Motor neuron (in vitro differentiated cells): ENCODE measurements around the gene TOX4. TPM values are rescaled to one million over a fixed set of nuclear protein-coding genes. Genes with fewer than 3 reads are reported as not detected.
"Not testable (repeated sequence)": the region's sequence is repeated elsewhere in the genome, so short reads cannot be mapped to it uniquely, and the experiment has no call there.

Experiments used
- ATAC-seq, 8 experiments: fragments of 200-7000 bp; cut with Tn5 transposase; replicated peaks in 6 of 8; 2 replicates each; pipeline ENCODE4 v1.8.0; 2021; ENCODE audit warnings: mild to moderate bottlenecking in 8 of 8, moderate library complexity in 8 of 8
- H3K27ac ChIP-seq, 2 donors: fragments of 250-450 bp; sonication (Bioruptor Pico); 2 replicates each; pipeline ENCODE4 v1.9.0; 2021; ENCODE audit warnings: antibody characterized with exemption in 2 of 2, mild to moderate bottlenecking in 2 of 2, moderate library complexity in 1 of 2
- H3K4me1 ChIP-seq, 2 donors: fragments of 250-450 bp; sonication (Bioruptor Pico); replicated peaks in 1 of 2; 2 replicates each; pipeline ENCODE4 v1.6.1; 2021; ENCODE audit warnings: antibody characterized with exemption in 2 of 2, mild to moderate bottlenecking in 2 of 2, moderate library complexity in 1 of 2
- H3K4me3 ChIP-seq, 5 donors: fragments of 250-450 bp; sonication (Bioruptor Pico); 2 replicates each; pipeline ENCODE4 v1.9.0; 2021; ENCODE audit warnings: antibody characterized with exemption in 5 of 5, mild to moderate bottlenecking in 5 of 5, moderate library complexity in 4 of 5
- WGBS, 10 experiments: fragments of 450-650 bp; shearing (Covaris generic); methylation state at CpG; one replicate each; pipeline ENCODE4 v1.0.0; 2022; 5-methylcytosine and 5-hydroxymethylcytosine counted together
- in situ Hi-C, 9 experiments: fragments of 400-800 bp; cut with MboI; loops; one replicate each; pipeline ENCODE4 v1.15.0; 2021; ENCODE audit warnings: low sequenced_read_pairs in 9 of 9, low pct_unique_long_range_greater_than_20kb in 2 of 9; ENCODE audit not compliant: unreplicated experiment in 9 of 9
- total RNA-seq, 8 experiments: library from RNA; unstranded; fragments of 300-600 nt; gene quantifications; 2 replicates each; pipeline versions ENCODE4 v1.2.3 to v1.2.4, GENCODE V29; 2022

TOX4 gene
- total RNA-seq, 8 experiments from 2014 or later = 25.1 to 59.3 (median 35.3) TPM

DNA sequence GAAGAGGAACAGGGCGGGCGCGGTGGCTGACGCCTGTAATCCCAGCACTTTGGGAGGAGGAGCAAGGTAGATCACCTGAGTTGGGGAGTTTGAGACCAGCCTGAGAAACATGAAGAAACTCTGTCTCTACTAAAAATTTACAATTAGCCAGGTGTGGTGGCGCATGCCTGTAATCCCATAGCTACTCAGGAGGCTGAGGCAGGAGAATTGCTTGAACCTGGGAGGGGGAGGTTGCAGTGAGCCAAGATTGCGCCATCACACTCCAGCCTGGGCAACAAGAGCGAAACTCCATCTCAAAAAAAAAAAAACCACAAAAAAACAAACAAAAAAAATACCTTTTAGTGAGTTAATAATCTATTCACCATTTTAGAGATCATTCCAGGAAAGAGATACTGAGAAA is 67.6 kb downstream of the TOX4 start:
- in situ Hi-C loops, ATAC-seq: not testable (repeated sequence)

More for the DNA sequence above, 67.6 kb downstream of the TOX4 start:
- H3K27ac ChIP-seq, H3K4me3 ChIP-seq: not testable (repeated sequence)
- H3K4me1 ChIP-seq = peaks cover 17 to 18% of the 10 kb centered on the region in 2 donors
- 0 to 100% (median 95%) methylated on average over 1 to 7 of the region's 7 CpGs; no CpG with 5 or more reads in 2 of the 10 experiments for WGBS, 10 experiments

Other genes starting within 250 kb of the TOX4 start
- 1,000 to 10,000 TPM in 1 of 8 experiments, 100 to 1,000 TPM in 7; 566 to 1,062 (median 843) TPM for gene HNRNPC, start 207.8 kb upstream of the TOX4 start, total RNA-seq
- under 1 TPM in 6 of 8 experiments, not detected in 2; 0.33 to 0.92 (median 0.52) TPM for gene RPGRIP1, start 197.1 kb upstream of the TOX4 start, total RNA-seq
- 100 to 1,000 TPM in 3 of 8 experiments, 10 to 100 TPM in 5; 67.9 to 155 (median 81.9) TPM for gene SUPT16H, start 93.2 kb upstream of the TOX4 start, total RNA-seq
- gene CHD8, start 21.1 kb upstream of the TOX4 start, total RNA-seq = 100 to 1,000 TPM in 2 of 8 experiments, 10 to 100 TPM in 6; 48.7 to 114 (median 81.1) TPM
- gene RAB2B, start 236 bp upstream of the TOX4 start, total RNA-seq = 10 to 100 TPM; 23.8 to 61.2 (median 47.8) TPM
- gene METTL3, start 34.1 kb downstream of the TOX4 start, total RNA-seq = 10 to 100 TPM; 26.6 to 76.2 (median 49.8) TPM
- 10 to 100 TPM in 7 of 8 experiments, under 1 TPM in 1; 0.66 to 92.5 (median 37.5) TPM for gene SALL2, start 49.2 kb downstream of the TOX4 start, total RNA-seq
- gene OR10G3, start 102.9 kb downstream of the TOX4 start, total RNA-seq = under 1 TPM in 2 of 8 experiments, not detected in 6; 0.24 to 0.36 TPM
- gene OR10G2, start 157.7 kb downstream of the TOX4 start, total RNA-seq = under 1 TPM in 2 of 8 experiments, not detected in 6; 0.18 to 0.33 TPM
- under 1 TPM in 1 of 8 experiments, not detected in 7; 0.57 TPM for gene OR4E2, start 176.6 kb downstream of the TOX4 start, total RNA-seq
- under 1 TPM in 4 of 8 experiments, not detected in 4; 0.18 to 0.52 (median 0.31) TPM for gene OR4E1, start 196.6 kb downstream of the TOX4 start, total RNA-seq